ENCODE data around the gene SRBD1.

SRBD1 gene

GRCh38 chr2:45404807-45405297, 206.2 kb downstream of the SRBD1 start:
- DNase-seq: no peak

- no peak for DNase-seq
Measured at GRCh38 chr2:45403036-45403435, 208.0 kb downstream of the SRBD1 start.

- no peak for DNase-seq
Measured at GRCh38 chr2:45401431-45401922, 209.6 kb downstream of the SRBD1 start.

DNA sequence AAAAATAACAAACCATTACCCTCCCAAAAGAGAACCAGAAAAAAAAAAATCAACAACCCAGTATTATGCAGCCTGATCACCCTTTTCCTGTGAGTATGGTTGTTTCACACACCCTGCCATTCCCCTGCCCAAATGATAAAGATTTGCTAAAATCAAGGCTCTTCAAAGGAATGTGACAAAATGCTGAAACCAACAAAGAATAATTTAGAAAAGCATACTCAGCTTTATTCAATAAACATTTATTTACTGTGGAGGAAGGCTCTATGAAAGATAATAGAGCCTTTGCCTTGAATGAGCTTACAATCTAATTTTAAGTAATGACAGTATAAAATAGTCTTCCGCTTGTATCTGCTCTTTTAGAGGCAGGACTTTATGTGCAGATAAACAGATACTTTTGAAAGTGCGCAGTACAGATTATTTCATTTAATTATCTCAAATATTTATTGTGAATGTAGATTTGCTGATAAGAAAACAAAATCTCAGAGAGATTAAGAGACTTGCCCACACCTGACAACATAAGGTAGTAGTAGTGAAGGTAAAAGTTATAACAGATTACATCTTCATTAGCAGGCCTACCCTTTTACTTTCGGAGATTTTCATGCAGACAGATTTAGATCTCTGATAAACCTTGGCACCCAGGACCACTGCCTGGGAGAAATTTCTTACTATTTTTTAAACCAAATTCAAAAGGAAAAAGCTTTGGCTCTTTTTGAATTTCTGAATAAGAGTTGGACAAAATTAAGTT, 211.9 kb downstream of the SRBD1 start:
- no peak for DNase-seq

- no peak for DNase-seq
Measured at GRCh38 chr2:45397292-45397691, 213.8 kb downstream of the SRBD1 start.

- DNase-seq: no peak
Measured at GRCh38 chr2:45396671-45397070, 214.4 kb downstream of the SRBD1 start.

GRCh38 chr2:45394842-45395241, 216.2 kb downstream of the SRBD1 start:
- DNase-seq: no peak

DNA sequence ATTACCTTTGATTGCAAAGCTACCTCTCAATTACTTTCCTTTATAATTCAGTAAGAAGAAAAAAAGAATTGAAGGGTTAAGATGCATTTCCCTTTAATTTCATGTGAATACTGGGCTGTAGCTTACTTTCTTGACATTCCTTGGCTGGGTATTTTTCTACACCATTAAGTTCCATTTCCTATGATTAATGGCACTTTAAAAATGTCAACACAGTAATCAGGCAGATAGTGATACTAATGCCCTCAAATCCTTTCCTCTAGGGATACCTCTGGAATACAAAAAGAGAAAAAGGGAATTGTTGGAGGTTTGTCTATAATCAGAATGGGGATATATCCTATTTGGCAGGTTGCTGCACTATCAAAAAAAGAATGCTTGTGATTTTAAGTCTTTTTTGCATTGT, 216.9 kb downstream of the SRBD1 start:
- no peak for DNase-seq

GRCh38 chr2:45391866-45392265, 219.2 kb downstream of the SRBD1 start:
- DNase-seq: no peak

GRCh38 chr2:45390861-45391260, 220.2 kb downstream of the SRBD1 start:
- no peak for DNase-seq

DNA sequence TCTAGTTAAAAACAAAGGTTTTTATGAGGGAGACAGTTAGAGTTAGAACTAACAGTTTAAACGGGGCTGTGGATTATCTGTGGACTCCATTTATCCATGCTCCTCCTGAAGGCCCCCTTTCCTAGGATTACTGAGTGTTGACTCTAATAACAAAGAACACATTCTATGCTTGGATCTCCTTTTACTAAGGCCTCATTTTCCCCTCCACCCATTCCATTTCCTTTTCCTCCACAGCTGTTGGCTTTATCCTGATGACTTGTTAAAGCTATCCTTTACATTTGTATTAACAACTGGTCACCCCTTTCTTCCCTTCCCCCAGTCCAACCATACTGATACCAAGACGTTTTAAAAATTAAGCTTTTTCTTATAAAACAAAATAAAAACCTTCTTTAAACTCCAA, 220.6 kb downstream of the SRBD1 start:
- no peak for DNase-seq

DNA sequence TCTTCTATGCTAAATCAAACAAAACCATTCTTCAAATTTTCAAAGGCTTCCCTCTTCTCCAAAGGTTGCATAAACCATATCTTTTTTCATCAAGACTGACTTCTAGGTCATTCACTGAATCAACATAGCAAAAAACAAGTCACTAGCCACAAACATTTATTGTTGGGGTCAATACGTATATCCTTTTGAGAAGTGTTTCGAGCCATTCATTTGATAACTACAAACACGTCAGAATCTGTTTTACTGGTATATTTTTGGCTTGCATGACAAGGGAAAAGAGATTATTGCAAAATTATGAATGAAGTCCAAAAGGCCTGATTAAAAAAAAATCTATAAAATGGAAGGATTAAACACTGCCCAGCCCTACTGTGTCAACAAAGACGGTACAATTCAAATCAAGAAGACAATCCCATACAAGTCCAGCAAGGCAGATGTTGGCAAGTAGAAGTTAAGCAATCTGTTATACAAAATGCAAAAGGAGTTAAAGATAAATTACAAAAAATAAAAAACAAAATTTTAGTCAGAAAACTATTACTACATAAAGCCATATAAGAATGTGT, 222.4 kb downstream of the SRBD1 start:
- no peak for DNase-seq

GRCh38 chr2:45382744-45383143, 228.3 kb downstream of the SRBD1 start:
- DNase-seq: no peak

DNA sequence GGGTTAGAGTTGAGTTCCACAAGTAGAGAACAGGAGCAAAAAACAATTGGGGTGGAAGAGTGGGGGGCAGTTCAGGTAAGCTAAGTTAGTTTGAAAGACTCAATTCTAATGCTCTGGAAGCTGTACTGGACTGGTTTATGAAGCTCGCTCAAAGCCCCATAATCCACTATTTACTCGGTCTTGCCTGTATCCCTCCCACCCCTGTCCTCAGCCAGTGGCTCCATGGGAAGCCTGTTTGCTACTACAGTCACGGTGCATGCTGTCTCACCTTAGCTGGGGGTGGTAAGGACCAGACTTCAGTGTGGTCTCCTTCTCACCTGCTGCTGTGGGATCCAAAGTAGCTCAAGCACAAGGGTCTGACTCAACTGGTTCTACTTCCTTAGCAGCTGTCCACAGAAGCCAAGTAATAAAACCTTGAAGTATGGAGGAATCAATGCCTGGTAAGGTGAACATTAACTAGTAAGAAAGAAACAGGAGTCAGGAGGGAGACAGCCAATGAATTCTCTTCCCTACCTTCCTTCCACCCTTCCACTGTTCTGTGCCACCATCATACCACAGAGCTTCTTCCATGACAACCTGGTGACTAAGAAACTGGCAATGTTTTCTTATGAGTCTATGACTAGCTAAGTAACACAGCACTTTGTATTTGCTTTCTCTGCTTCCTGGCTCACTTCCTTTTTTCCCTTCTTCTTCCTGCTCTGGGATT, 230.8 kb downstream of the SRBD1 start:
- no peak for DNase-seq

DNA sequence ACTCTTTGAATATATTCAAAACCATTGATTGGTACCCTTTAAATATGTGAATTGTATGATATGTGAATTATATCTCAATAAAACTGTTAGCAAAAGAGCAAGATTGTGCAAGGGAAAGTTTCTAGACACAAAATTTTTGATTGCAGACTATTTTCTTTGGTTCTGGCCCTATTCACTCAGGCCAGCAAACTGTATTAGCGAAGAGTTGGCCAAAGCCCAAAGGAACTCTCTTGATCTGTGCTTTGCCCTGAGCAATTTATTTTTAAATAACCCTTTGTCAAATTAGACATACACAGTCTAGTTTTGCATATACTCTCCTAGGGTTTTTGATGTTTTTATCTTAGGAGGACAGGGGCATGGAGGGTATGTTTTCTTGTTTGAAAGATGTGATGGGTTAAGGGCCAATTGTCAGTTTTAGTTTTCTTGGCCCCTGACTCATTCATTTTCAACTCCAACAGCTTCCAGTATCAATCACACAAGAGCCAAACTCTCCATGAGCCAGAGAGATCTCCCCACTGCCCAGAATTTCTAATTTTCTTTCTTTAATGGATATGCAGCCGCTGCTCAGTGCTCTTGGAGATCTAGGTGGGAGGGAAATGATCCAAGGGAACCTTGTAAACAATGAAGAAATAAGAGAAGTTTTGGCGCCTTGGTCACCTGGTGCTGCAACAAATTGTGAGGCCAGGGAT, 231.5 kb downstream of the SRBD1 start:
- DNase-seq: no peak

DNA sequence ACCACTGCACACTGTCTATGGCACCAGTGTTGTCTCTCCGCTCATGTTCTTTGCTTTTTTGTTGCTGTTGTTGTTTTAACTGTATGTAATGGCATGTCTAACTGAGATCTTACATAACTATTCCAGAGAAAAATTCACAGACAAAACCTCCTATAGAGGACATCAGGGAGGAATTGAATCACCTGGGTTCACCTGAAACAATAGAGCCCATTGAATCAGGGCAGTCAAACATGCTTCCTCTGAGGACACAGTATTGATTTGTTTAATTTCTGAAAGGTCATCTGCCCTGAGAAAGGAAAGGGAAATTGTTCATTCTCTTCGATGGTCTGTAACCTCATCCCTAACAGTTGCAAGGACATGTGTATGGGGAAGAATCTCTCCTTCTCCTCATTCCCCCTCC, 237.5 kb downstream of the SRBD1 start:
- no peak for DNase-seq

- no peak for DNase-seq
Measured at GRCh38 chr2:45370369-45370768, 240.7 kb downstream of the SRBD1 start.

DNA sequence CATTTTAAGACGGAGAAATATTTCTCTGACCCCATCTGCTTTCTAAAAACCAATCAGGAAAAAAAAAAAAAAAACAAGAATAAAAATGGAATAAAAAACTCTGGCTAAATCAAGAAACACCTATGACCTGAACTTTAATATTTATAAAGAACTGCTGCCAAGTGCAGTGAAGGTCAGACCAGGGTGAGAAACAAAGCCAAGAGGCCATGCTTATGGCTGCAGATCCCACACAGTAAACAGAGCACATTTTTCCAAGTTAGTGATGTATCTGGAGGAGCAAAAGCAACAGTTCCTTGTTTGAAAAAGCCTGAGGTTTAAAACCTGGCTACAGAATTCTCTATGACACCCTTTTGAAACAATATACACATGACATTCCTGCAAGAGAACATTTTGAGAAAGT, 242.3 kb downstream of the SRBD1 start:
- no peak for DNase-seq

DNA sequence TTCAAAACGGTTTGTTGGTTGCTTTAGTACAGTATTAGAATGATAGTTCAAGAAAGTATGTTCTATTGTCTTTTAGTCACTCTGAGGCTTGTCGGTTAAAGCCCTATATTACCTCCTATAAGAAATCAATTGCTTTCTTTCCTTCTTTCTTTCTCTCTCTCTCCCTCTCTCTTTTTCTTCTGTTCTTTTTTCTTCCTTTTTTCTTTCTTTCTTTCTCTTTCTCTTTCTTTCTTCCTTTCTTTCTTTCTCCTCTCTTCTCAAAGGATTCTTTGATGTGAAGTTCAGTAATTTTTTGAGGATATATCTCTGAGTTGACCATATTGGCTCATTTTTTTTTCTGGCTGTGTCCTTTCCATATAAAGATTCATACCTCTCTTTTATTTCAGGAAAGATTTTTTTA, 249.4 kb downstream of the SRBD1 start:
- DNase-seq: no peak

GRCh38 chr2:45354776-45355175, 256.3 kb downstream of the SRBD1 start:
- DNase-seq: no peak

GRCh38 chr2:45353879-45354278, 257.2 kb downstream of the SRBD1 start:
- DNase-seq: no peak

DNA sequence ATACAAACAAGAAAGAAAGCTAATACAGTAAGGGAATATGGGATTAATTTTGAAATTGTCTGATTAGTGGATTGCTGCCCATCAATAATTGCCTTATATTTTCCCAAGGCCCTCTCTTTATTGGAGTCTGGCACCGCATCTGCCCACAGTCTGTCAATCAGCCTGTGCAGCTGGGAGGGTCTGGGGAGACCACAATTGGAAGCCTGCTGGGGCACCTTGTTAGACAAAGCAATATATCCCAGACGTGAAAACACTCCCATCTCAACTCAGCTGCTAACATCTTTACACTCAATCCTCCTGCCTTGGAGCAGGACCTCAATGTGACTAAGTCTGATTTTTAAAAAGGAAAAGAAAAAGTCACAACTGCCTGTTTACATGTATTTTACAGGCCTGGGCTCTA, 258.6 kb downstream of the SRBD1 start:
- DNase-seq: no peak

Measured in activated gamma-delta T cell (primary cell).